WTC11 (cell line): ENCODE data around the gene CREB3L1.

Source experiments
- CTCF ChIP-seq: fragments of 200-600 bp; IDR thresholded peaks from 2 replicates; pipeline ENCODE4 v1.8.0; 2022; ENCODE audit warnings: antibody characterized with exemption
- ESRRA ChIP-seq: sonication (generic); formaldehyde crosslinking; IDR thresholded peaks from 2 replicates; pipeline ENCODE4 v1.8.1; 2022; ENCODE audit warnings: mild to moderate bottlenecking, missing genetic modification reagents, borderline replicate concordance
- GABPB1 ChIP-seq: sonication (generic); formaldehyde crosslinking; IDR thresholded peaks from 2 replicates; pipeline ENCODE4 v1.8.1; 2023; ENCODE audit warnings: mild to moderate bottlenecking, missing genetic modification reagents
- GRHL2 ChIP-seq: fragments of 250-450 bp; sonication (Bioruptor Pico); IDR thresholded peaks from 2 replicates; pipeline ENCODE4 v1.8.0; 2022; ENCODE audit warnings: mild to moderate bottlenecking, moderate library complexity; ENCODE audit not compliant: insufficient replicate concordance, severe bottlenecking
- MAX ChIP-seq: sonication (generic); formaldehyde crosslinking; IDR thresholded peaks from 2 replicates; pipeline ENCODE4 v1.8.0; 2022; ENCODE audit warnings: mild to moderate bottlenecking, missing genetic modification reagents
- MXD4 ChIP-seq: fragments of 250-450 bp; sonication (Bioruptor Pico); IDR thresholded peaks from 2 replicates; pipeline ENCODE4 v1.8.0; 2021; ENCODE audit warnings: mild to moderate bottlenecking, moderate library complexity, borderline replicate concordance
- NFYB ChIP-seq: sonication (generic); formaldehyde crosslinking; conservative IDR thresholded peaks from 2 replicates; pipeline ENCODE4 v1.8.0; 2022; ENCODE audit warnings: low read depth, missing genetic modification reagents
- TCF7 ChIP-seq: sonication (generic); formaldehyde crosslinking; IDR thresholded peaks from 2 replicates; pipeline ENCODE4 v1.8.0; 2022; ENCODE audit warnings: mild to moderate bottlenecking, low read depth, missing genetic modification reagents, moderate library complexity
- USF1 ChIP-seq: sonication (generic); formaldehyde crosslinking; IDR thresholded peaks from 2 replicates; pipeline ENCODE4 v1.8.0; 2022; ENCODE audit warnings: mild to moderate bottlenecking, missing genetic modification reagents
- ZNF263 ChIP-seq: sonication (generic); formaldehyde crosslinking; IDR thresholded peaks from 2 replicates; pipeline ENCODE4 v1.8.1; 2022; ENCODE audit warnings: low read depth, mild to moderate bottlenecking, moderate library complexity, missing genetic modification reagents
- TF ChIP-seq, protein P1 (sequence below): sonication (generic); formaldehyde crosslinking; IDR thresholded peaks from 2 replicates; pipeline ENCODE4 v1.8.0; 2022; ENCODE audit warnings: mild to moderate bottlenecking, missing genetic modification reagents
- TF ChIP-seq, protein P2 (sequence below): sonication (generic); formaldehyde crosslinking; IDR thresholded peaks from 2 replicates; pipeline ENCODE4 v1.8.0; 2022; ENCODE audit warnings: mild to moderate bottlenecking, missing genetic modification reagents
- TF ChIP-seq, protein P3 (sequence below): sonication (generic); formaldehyde crosslinking; IDR thresholded peaks from 2 replicates; pipeline ENCODE4 v1.8.1; 2022; ENCODE audit warnings: low read depth, missing genetic modification reagents, borderline replicate concordance

DNA sequence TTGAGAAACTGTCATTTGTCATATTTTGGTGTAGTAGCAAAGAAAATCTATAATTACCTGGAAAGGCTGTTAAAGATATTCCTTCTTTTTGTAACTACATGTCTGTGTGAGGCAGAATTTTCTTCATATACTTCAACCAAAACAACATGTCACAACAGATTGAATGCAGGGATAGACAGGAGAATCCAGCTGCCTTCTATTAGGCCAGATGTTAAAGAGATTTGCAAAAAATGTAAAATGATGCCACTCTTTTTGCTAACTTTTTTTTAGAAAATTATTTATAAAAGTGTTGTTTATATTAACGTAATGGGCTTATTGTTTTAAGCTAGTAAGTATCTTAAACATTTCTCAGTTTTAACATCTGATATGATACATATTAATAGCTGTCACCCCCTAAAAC, 82.5 kb downstream of the CREB3L1 start:
- no peak for TF ChIP-seq CTCF
- TF ChIP-seq USF1 (CRISPR knock-in tag): no peak
- no peak for TF ChIP-seq MAX (CRISPR knock-in tag)
- TF ChIP-seq, protein P1, sequence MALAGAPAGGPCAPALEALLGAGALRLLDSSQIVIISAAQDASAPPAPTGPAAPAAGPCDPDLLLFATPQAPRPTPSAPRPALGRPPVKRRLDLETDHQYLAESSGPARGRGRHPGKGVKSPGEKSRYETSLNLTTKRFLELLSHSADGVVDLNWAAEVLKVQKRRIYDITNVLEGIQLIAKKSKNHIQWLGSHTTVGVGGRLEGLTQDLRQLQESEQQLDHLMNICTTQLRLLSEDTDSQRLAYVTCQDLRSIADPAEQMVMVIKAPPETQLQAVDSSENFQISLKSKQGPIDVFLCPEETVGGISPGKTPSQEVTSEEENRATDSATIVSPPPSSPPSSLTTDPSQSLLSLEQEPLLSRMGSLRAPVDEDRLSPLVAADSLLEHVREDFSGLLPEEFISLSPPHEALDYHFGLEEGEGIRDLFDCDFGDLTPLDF: no peak
- no peak for TF ChIP-seq ZNF263 (CRISPR knock-in tag)
- TF ChIP-seq NFYB (CRISPR knock-in tag): no peak
- no peak for TF ChIP-seq ESRRA (CRISPR knock-in tag)
- TF ChIP-seq, protein P2, sequence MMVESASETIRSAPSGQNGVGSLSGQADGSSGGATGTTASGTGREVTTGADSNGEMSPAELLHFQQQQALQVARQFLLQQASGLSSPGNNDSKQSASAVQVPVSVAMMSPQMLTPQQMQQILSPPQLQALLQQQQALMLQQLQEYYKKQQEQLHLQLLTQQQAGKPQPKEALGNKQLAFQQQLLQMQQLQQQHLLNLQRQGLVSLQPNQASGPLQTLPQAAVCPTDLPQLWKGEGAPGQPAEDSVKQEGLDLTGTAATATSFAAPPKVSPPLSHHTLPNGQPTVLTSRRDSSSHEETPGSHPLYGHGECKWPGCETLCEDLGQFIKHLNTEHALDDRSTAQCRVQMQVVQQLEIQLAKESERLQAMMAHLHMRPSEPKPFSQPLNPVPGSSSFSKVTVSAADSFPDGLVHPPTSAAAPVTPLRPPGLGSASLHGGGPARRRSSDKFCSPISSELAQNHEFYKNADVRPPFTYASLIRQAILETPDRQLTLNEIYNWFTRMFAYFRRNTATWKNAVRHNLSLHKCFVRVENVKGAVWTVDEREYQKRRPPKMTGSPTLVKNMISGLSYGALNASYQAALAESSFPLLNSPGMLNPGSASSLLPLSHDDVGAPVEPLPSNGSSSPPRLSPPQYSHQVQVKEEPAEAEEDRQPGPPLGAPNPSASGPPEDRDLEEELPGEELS (CRISPR knock-in tag): no peak
- no peak for TF ChIP-seq TCF7 (CRISPR knock-in tag)
- TF ChIP-seq GRHL2 (CRISPR knock-in tag): no peak
- TF ChIP-seq GABPB1 (CRISPR knock-in tag): no peak
- TF ChIP-seq, protein P3, sequence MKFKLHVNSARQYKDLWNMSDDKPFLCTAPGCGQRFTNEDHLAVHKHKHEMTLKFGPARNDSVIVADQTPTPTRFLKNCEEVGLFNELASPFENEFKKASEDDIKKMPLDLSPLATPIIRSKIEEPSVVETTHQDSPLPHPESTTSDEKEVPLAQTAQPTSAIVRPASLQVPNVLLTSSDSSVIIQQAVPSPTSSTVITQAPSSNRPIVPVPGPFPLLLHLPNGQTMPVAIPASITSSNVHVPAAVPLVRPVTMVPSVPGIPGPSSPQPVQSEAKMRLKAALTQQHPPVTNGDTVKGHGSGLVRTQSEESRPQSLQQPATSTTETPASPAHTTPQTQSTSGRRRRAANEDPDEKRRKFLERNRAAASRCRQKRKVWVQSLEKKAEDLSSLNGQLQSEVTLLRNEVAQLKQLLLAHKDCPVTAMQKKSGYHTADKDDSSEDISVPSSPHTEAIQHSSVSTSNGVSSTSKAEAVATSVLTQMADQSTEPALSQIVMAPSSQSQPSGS: no peak
- no peak for TF ChIP-seq MXD4 (CRISPR knock-in tag)
